GM12875 (cell line): ENCODE measurements around the gene ZNF831.

Experiments used
- H3K4me3 ChIP-seq: one replicate; pipeline ENCODE4 v1.5.1; 2011; ENCODE audit warnings: low read depth, low read length, control low read depth
- TF ChIP-seq, protein P1 (sequence below): IDR thresholded peaks from 2 replicates; pipeline ENCODE4 v1.5.1; 2011; ENCODE audit warnings: low read depth, mild to moderate bottlenecking, control low read depth, inconsistent platforms, low read length, moderate library complexity, borderline replicate concordance; ENCODE audit not compliant: insufficient read depth

The ZNF831 gene

DNA sequence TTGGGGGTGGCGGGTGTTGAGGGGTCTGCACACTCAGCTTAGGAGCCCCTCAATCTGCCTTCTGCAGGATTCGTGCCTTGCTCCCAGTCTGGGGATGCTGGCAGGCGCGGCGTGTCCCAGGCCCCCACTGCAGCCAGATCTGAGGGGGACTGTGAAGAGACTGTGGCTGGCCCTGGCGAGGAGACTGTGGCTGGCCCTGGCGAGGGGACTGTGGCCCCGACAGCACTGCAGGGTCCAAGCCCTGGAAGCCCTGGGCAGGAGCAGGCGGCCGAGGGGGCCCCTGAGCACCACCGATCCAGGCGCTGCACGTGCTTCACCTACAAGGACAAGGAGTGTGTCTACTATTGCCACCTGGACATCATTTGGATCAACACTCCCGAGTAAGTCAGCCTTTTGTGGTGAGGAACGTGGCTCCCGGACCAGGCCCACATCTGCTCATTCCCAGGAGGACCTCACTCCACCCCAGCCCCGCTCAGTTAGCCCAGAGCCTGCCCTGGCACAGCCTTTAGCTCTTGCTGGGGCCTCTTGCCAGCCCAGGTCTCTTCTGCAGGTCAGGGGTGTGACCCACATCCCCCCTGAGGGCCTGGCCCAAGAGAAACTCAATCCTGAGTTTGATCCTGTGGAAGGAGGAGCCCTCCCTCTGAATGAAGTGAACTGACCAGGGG lies 137.9 kb downstream of the ZNF831 start:
- no peak overlapping the region for H3K4me3 ChIP-seq
- TF ChIP-seq, protein P1, sequence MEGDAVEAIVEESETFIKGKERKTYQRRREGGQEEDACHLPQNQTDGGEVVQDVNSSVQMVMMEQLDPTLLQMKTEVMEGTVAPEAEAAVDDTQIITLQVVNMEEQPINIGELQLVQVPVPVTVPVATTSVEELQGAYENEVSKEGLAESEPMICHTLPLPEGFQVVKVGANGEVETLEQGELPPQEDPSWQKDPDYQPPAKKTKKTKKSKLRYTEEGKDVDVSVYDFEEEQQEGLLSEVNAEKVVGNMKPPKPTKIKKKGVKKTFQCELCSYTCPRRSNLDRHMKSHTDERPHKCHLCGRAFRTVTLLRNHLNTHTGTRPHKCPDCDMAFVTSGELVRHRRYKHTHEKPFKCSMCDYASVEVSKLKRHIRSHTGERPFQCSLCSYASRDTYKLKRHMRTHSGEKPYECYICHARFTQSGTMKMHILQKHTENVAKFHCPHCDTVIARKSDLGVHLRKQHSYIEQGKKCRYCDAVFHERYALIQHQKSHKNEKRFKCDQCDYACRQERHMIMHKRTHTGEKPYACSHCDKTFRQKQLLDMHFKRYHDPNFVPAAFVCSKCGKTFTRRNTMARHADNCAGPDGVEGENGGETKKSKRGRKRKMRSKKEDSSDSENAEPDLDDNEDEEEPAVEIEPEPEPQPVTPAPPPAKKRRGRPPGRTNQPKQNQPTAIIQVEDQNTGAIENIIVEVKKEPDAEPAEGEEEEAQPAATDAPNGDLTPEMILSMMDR, result no peak

DNA sequence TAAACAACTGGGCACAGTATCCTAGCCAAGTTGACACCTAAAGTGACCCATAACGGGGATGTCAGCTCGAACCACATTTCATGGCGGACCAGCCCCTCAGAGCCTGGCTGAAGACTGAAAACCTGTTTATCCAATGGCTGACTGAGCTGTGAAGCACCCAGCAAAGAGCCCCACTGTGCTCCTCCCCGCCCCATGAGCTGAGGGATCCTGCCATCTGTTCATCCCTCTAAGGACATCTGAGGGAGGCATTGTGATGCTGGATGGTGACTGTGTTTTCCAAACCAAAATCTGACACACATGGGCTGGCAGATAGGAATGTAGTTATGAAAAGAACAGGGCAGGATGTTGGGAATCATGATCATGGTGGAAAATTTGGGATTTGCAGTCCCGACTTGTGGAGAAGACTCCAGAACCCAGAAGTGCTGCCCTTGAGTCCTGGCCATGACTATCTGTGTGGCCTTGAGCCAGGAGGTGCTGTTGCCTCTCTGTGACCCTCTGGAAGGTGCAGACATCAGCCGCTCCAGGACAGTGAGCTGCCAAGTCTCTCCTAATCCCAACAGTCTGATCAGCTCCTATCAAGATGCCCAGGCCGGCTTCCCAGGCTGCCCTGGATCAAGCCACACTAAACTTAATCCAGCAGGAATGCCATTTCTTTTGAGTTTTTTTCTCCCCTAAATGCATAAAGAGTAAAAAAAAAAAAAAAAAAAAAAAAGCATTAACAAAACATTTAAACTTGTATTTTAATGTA lies 142.5 kb downstream of the ZNF831 start:
- H3K4me3 ChIP-seq, result no peak overlapping the region
- TF ChIP-seq, protein P1, result no peak

DNA sequence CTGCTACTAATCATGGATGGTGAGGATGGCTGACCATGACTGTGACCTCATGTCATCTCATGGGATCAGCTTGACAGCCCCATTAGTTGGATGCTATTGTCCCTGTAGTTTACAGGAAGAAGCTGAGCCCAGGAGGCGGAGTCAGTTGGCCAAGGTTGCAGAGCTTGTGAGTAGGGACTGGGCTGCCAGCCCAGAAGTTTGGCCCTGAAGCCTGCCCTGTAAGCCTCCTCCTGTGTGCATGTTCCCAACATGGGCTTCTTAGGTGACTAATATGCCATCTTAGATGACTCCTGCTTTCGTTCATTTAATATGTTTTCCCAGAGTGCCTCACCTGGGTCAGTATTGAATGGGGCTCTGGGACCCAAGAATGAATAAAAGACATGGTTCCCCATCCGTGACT lies 143.6 kb downstream of the ZNF831 start:
- no peak overlapping the region for H3K4me3 ChIP-seq
- TF ChIP-seq, protein P1, result no peak
